Measurements from ENCODE around the gene HOXA4. TPM values are rescaled to one million over a fixed set of nuclear protein-coding genes. Genes with fewer than 3 reads are reported as not detected.

The HOXA4 gene
- total and polyA plus RNA-seq, 2 donors (not counting 1 experiment from before 2014, with no cell fraction given): 0.33 to 3.6 TPM

DNA sequence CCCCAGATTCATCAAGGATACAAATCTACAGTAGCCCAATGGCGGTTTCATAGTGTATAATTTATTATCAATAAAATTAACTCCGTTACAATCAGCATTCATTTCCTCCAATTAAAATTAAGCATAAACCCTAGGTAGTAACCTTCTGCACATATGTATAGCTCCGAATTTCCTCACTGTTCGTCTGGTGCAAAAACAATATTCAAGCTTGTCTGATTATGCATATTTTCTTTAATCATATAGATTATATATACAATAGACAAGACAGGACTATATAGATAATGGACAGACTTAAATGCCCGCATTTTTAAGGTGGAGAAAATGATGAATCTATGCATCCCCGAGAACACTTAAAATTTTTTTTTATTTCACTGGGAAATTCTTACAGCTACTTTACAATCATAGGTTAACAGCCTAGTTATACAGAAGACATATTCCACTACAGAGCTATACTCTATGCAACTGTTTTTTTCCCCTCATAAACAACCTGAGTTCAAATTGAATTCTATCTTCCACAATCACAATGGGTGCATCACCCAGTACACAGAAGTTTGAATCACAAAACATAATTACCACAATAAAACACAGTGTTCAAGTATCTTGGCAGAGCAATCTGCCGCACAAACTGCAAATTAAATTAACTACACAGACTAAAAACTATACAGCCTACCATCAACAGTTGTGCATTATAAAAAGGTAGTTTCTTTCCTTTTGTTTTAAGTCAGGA is 32.2 kb upstream of the HOXA4 start:
- Histone ChIP-seq H3K27me3 (ENCODE audit: control insufficient read depth, insufficient read depth, low read length) (peaks cover 43% of the 10 kb centered on the region), H3K4me3 (replicated peaks in 1 of 4; ENCODE audit: control extremely low read depth in 1 of 4, insufficient read depth in 1 of 4, low read depth in 3 of 4, low read length in 4 of 4) (no peak overlapping the region), H3K4me1 (ENCODE audit: control insufficient read depth, extremely low read depth, insufficient read depth, low read length) (no peaks in the 10 kb centered on the region), H3K9me3 (ENCODE audit: control insufficient read depth, insufficient read depth, low read depth, low read length) (no peaks in the 10 kb centered on the region), H3K79me2 (ENCODE audit: control insufficient read depth, insufficient read depth, low read length) (no peaks in the 10 kb centered on the region), H2AFZ (ENCODE audit: low read length) (no peak overlapping the region), H3K9ac (ENCODE audit: insufficient read depth, low read length) (no peak overlapping the region), H3K27ac (ENCODE audit: insufficient read depth, low read length) (no peak overlapping the region), H4K20me1 (ENCODE audit: control insufficient read depth, extremely low read depth, insufficient read depth, low read length) (no peaks in the 10 kb centered on the region), H3K36me3 (ENCODE audit: control insufficient read depth, insufficient read depth, low read length) (no peaks in the 10 kb centered on the region), H3K4me2 (ENCODE audit: extremely low read depth, insufficient read depth, low read length) (no peak overlapping the region)
- no peak for DNase-seq (ENCODE audit: low read depth in 2 of 2)
- no peak for TF ChIP-seq EZH2 (IDR thresholded peaks at IDR 0.05; ENCODE audit: low read length, missing control alignments)

DNA sequence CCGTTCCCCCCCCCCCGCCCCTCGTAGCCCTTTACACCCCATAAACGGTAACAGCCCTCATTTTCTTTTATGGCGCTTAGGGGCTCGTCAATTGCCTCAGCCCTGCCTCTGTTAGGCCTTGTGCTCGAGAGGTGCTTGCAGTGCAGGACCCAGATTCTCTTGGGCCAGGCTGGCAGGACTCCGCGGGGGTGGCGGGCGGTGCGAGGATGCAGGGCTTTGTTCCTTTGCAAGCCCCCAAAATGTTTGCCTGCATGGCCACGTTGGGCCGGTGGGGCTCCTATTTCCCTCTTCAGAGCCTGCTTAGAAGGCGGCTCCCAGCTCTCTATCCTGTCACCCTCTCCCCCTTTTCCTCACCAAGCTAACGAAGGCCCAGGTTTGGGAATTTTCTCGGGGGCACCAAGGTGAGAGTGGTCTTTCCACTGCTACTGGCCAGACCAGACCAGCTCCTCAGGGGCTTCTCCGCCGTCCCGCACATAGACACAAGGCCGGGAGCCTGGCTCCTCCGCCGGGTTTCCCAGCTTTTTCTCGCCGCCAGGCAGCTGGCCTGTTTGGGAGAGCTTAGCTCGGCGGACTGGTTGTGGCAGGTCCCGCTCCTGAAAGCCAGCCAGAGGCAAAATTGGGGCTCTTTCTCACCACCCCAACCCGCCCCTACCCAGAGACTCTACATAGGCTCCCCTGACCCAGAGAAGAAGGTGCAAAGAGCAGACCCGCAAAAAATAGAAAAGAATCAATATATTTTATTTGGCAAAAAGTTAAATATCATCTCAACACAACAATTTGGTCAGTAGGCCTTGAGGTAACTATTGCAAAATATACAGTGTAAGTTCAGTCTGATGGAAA is 31.4 kb upstream of the HOXA4 start:
- Histone ChIP-seq H3K9me3 (ENCODE audit: control insufficient read depth, insufficient read depth, low read depth, low read length) (no peaks in the 10 kb centered on the region), H3K36me3 (ENCODE audit: control insufficient read depth, insufficient read depth, low read length) (no peaks in the 10 kb centered on the region), H3K4me3 (replicated peaks in 1 of 4; ENCODE audit: control extremely low read depth in 1 of 4, insufficient read depth in 1 of 4, low read depth in 3 of 4, low read length in 4 of 4) (no peak overlapping the region), H3K9ac (ENCODE audit: insufficient read depth, low read length) (no peak overlapping the region), H3K79me2 (ENCODE audit: control insufficient read depth, insufficient read depth, low read length) (no peaks in the 10 kb centered on the region), H3K27ac (ENCODE audit: insufficient read depth, low read length) (no peak overlapping the region), H3K4me2 (ENCODE audit: extremely low read depth, insufficient read depth, low read length) (no peak overlapping the region), H3K4me1 (ENCODE audit: control insufficient read depth, extremely low read depth, insufficient read depth, low read length) (no peaks in the 10 kb centered on the region), H3K27me3 (ENCODE audit: control insufficient read depth, insufficient read depth, low read length) (peaks cover 36% of the 10 kb centered on the region), H4K20me1 (ENCODE audit: control insufficient read depth, extremely low read depth, insufficient read depth, low read length) (no peaks in the 10 kb centered on the region), H2AFZ (ENCODE audit: low read length) (no peak overlapping the region)
- no peak for DNase-seq (ENCODE audit: low read depth in 2 of 2)
- no peak for TF ChIP-seq EZH2 (IDR thresholded peaks at IDR 0.05; ENCODE audit: low read length, missing control alignments)
- TF ChIP-seq, protein P1, sequence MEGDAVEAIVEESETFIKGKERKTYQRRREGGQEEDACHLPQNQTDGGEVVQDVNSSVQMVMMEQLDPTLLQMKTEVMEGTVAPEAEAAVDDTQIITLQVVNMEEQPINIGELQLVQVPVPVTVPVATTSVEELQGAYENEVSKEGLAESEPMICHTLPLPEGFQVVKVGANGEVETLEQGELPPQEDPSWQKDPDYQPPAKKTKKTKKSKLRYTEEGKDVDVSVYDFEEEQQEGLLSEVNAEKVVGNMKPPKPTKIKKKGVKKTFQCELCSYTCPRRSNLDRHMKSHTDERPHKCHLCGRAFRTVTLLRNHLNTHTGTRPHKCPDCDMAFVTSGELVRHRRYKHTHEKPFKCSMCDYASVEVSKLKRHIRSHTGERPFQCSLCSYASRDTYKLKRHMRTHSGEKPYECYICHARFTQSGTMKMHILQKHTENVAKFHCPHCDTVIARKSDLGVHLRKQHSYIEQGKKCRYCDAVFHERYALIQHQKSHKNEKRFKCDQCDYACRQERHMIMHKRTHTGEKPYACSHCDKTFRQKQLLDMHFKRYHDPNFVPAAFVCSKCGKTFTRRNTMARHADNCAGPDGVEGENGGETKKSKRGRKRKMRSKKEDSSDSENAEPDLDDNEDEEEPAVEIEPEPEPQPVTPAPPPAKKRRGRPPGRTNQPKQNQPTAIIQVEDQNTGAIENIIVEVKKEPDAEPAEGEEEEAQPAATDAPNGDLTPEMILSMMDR (conservative IDR thresholded peaks at IDR 0.05 in 1 of 2, IDR thresholded peaks at IDR 0.05 in 1 of 2; ENCODE audit: low read depth in 1 of 2, low read length in 2 of 2): no peak

DNA sequence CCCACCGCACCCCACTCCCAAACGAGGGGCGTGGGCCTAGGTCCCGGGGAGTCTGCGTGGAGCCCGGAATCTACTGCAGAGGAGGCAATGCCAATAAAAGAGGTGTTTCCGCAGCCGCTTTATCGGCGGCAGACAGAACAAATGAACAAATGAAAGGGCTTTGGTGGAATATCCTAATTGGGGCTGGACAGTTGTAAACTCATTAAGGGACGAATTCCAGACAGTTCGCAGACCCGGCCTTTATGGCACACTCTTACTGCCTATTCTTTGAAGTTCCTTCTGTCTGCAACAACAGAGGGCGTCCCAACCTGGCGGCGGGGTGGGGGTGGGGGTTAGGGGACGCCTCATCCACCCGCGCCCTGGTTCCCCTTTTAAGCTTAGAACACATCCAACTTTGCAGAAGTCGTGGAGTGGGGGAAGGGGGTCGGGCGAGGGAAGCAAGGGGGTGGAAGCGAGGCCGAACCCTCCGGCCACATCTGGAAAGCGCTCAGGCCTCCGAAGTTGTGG is 30.7 kb upstream of the HOXA4 start:
- DNase-seq (ENCODE audit: low read depth in 2 of 2): no peak
- H3K4me1 ChIP-seq (ENCODE audit: control insufficient read depth, extremely low read depth, insufficient read depth, low read length): no peaks in the 10 kb centered on the region
- peak overlapping the region; percentile 39 to 74 (median 54) for H3K4me3 ChIP-seq (replicated peaks in 1 of 4; ENCODE audit: control extremely low read depth in 1 of 4, insufficient read depth in 1 of 4, low read depth in 3 of 4, low read length in 4 of 4)
- no peak overlapping the region for H3K9ac ChIP-seq (ENCODE audit: insufficient read depth, low read length)
- TF ChIP-seq, protein P1 (conservative IDR thresholded peaks at IDR 0.05 in 1 of 2, IDR thresholded peaks at IDR 0.05 in 1 of 2; ENCODE audit: low read depth in 1 of 2, low read length in 2 of 2): no peak
- TF ChIP-seq EZH2 (IDR thresholded peaks at IDR 0.05; ENCODE audit: low read length, missing control alignments): no peak
- no peak overlapping the region for H3K27ac ChIP-seq (ENCODE audit: insufficient read depth, low read length)
- no peaks in the 10 kb centered on the region for H3K9me3 ChIP-seq (ENCODE audit: control insufficient read depth, insufficient read depth, low read depth, low read length)
- no peaks in the 10 kb centered on the region for H3K79me2 ChIP-seq (ENCODE audit: control insufficient read depth, insufficient read depth, low read length)
- no peaks in the 10 kb centered on the region for H3K36me3 ChIP-seq (ENCODE audit: control insufficient read depth, insufficient read depth, low read length)
- peak overlapping the region; percentile 75 for H3K4me2 ChIP-seq (ENCODE audit: extremely low read depth, insufficient read depth, low read length)
- peak overlapping the region; percentile 75 for H2AFZ ChIP-seq (ENCODE audit: low read length)
- no peaks in the 10 kb centered on the region for H4K20me1 ChIP-seq (ENCODE audit: control insufficient read depth, extremely low read depth, insufficient read depth, low read length)
- H3K27me3 ChIP-seq (ENCODE audit: control insufficient read depth, insufficient read depth, low read length): peaks cover 29% of the 10 kb centered on the region

Data from fibroblast of lung (primary cell).